SK-N-SH treated with all-trans-retinoic acid at 6 μM for 48 hours (cell line): ENCODE results near the gene CNTN4.
"Not testable (repeated sequence)": the region's sequence is repeated elsewhere in the genome, so short reads cannot be mapped to it uniquely, and the experiment has no call there.

ENCODE experiments used
- ATAC-seq: fragments of 200-7000 bp; cut with Tn5 transposase; 3 replicates; pipeline ENCODE4 v1.9.1; 2020; ENCODE audit warnings: mild to moderate bottlenecking, moderate library complexity
- ARNTL ChIP-seq: fragments of 450-650 bp; formaldehyde crosslinking; IDR thresholded peaks from 2 replicates; pipeline ENCODE4 v1.5.0; 2020; ENCODE audit warnings: low read depth, mild to moderate bottlenecking, moderate library complexity, borderline replicate concordance
- BACH2 ChIP-seq: fragments of 250-450 bp; sonication (Bioruptor Pico); IDR thresholded peaks from 2 replicates; pipeline ENCODE4 v1.9.0; 2021; ENCODE audit warnings: mild to moderate bottlenecking, borderline replicate concordance
- GLIS3 ChIP-seq: fragments of 250-450 bp; sonication (Bioruptor Pico); IDR thresholded peaks from 2 replicates; pipeline ENCODE4 v1.5.0; 2020; ENCODE audit warnings: mild to moderate bottlenecking, moderate library complexity
- ISL1 ChIP-seq: fragments of 250-450 bp; sonication (Bioruptor Pico); IDR thresholded peaks from 2 replicates; pipeline ENCODE4 v2.1.2; 2022; ENCODE audit warnings: mild to moderate bottlenecking, moderate library complexity
- OSR1 ChIP-seq: fragments of 250-450 bp; sonication (Bioruptor Pico); IDR thresholded peaks from 2 replicates; pipeline ENCODE4 v1.8.0; 2022; ENCODE audit warnings: moderate library complexity, mild to moderate bottlenecking, inconsistent platforms
- PPARA ChIP-seq: fragments of 250-450 bp; sonication (Bioruptor Pico); IDR thresholded peaks from 2 replicates; pipeline ENCODE4 v1.5.0; 2020; ENCODE audit warnings: mild to moderate bottlenecking, borderline replicate concordance
- RARB ChIP-seq: fragments of 250-450 bp; sonication (Bioruptor Pico); IDR thresholded peaks from 2 replicates; pipeline ENCODE4 v1.8.0; 2021; ENCODE audit warnings: mild to moderate bottlenecking, moderate library complexity
- TOX ChIP-seq: fragments of 250-450 bp; sonication (Bioruptor Pico); IDR thresholded peaks from 2 replicates; pipeline ENCODE4 v1.8.0; 2021; ENCODE audit warnings: mild to moderate bottlenecking, moderate library complexity, borderline replicate concordance
- ZC3H10 ChIP-seq: fragments of 250-450 bp; sonication (Bioruptor Pico); IDR thresholded peaks from 2 replicates; pipeline ENCODE4 v1.5.1; 2021; ENCODE audit warnings: mild to moderate bottlenecking, moderate library complexity
- ZFP30 ChIP-seq: fragments of 450-650 bp; formaldehyde crosslinking; IDR thresholded peaks from 2 replicates; pipeline ENCODE4 v1.5.0; 2022; ENCODE audit warnings: mild to moderate bottlenecking, moderate library complexity
- ZNF565 ChIP-seq: fragments of 450-650 bp; formaldehyde crosslinking; conservative IDR thresholded peaks from 2 replicates; pipeline ENCODE4 v1.5.0; 2020; ENCODE audit warnings: low read depth, mild to moderate bottlenecking, moderate library complexity
- ZNF70 ChIP-seq: fragments of 450-650 bp; formaldehyde crosslinking; IDR thresholded peaks from 2 replicates; pipeline ENCODE4 v1.5.0; 2020; ENCODE audit warnings: mild to moderate bottlenecking, moderate library complexity
- ZNF8 ChIP-seq: fragments of 450-650 bp; formaldehyde crosslinking; IDR thresholded peaks from 2 replicates; pipeline ENCODE4 v1.5.0; 2020; ENCODE audit warnings: mild to moderate bottlenecking, moderate library complexity
- TF ChIP-seq, protein P1 (sequence below): fragments of 250-450 bp; sonication (Bioruptor Pico); IDR thresholded peaks from 2 replicates; pipeline ENCODE4 v1.5.0; 2020; ENCODE audit warnings: mild to moderate bottlenecking, moderate library complexity
- TF ChIP-seq, protein P2 (sequence below): fragments of 250-450 bp; sonication (Bioruptor Pico); IDR thresholded peaks from 2 replicates; pipeline ENCODE4 v1.8.0; 2021; ENCODE audit warnings: low read depth, mild to moderate bottlenecking, moderate library complexity, borderline replicate concordance
- TF ChIP-seq, protein P3 (sequence below): fragments of 250-450 bp; sonication (Bioruptor Pico); IDR thresholded peaks from 2 replicates; pipeline ENCODE4 v1.8.0; 2020; ENCODE audit warnings: mild to moderate bottlenecking, moderate library complexity, borderline replicate concordance
- TF ChIP-seq, protein P4 (sequence below): fragments of 250-450 bp; sonication (Bioruptor Pico); IDR thresholded peaks from 2 replicates; pipeline ENCODE4 v1.5.1; 2020; ENCODE audit warnings: low read depth, mild to moderate bottlenecking, moderate library complexity
- TF ChIP-seq, protein P5 (sequence below): fragments of 250-450 bp; sonication (Bioruptor Pico); IDR thresholded peaks from 2 replicates; pipeline ENCODE4 v1.5.1; 2021; ENCODE audit warnings: mild to moderate bottlenecking, moderate library complexity

The CNTN4 gene

DNA sequence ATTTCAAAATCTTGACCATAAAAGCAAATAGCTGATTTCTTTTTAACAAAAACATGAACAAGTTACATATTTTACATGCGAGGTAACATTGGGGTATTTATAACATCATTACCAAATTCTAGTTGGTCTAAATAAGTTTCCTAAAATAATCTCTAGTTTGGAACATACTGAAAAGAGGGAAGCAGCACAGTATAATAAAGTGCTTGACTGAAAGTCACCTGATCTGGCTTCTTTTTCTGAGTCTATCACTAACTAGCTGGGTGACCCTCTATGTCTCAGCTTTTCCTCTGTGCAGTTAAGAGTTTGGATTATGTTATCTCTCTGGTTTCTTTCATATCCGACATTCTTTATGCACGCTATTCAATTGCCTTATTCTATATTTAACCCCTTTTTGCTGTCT, 19.8 kb upstream of the CNTN4 start:
- no peak for ATAC-seq
- TF ChIP-seq ARNTL (CRISPR knock-in tag) = no peak
- TF ChIP-seq, all 23 proteins: peak for 0

DNA sequence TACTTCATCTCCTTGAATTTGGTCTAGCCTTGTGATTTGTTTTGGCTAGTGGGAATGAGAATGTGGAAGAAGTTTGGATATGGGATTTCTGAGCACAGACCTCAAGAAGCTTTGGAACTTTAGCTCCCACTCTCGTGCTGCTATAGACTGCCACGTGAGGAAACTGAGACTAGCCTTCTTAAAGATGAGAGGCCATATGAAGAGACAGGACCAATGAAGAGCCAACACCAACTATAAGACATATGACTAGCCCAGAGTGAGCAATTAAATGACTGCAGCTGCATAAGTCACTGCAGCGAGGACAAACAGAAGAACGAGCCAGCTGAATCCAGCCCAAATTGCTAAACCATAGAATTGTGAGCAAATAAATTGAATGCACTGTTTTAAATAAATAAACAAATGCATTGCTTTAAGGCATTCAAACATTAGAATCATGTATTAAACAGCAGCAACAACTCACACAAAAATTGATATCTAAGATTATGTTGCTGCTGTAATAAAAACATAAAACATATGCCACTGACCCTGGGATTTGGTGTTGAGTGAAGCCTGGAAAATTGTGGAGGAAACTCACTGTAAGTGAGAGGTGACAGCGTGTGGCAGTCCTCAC, 15.7 kb upstream of the CNTN4 start:
- TF ChIP-seq BACH2 (CRISPR knock-in tag) = no peak
- no peak for TF ChIP-seq ARNTL (CRISPR knock-in tag)
- TF ChIP-seq RARB = no peak
- no peak for TF ChIP-seq ZNF70
- no peak for TF ChIP-seq PPARA (CRISPR knock-in tag)
- TF ChIP-seq, protein P1, sequence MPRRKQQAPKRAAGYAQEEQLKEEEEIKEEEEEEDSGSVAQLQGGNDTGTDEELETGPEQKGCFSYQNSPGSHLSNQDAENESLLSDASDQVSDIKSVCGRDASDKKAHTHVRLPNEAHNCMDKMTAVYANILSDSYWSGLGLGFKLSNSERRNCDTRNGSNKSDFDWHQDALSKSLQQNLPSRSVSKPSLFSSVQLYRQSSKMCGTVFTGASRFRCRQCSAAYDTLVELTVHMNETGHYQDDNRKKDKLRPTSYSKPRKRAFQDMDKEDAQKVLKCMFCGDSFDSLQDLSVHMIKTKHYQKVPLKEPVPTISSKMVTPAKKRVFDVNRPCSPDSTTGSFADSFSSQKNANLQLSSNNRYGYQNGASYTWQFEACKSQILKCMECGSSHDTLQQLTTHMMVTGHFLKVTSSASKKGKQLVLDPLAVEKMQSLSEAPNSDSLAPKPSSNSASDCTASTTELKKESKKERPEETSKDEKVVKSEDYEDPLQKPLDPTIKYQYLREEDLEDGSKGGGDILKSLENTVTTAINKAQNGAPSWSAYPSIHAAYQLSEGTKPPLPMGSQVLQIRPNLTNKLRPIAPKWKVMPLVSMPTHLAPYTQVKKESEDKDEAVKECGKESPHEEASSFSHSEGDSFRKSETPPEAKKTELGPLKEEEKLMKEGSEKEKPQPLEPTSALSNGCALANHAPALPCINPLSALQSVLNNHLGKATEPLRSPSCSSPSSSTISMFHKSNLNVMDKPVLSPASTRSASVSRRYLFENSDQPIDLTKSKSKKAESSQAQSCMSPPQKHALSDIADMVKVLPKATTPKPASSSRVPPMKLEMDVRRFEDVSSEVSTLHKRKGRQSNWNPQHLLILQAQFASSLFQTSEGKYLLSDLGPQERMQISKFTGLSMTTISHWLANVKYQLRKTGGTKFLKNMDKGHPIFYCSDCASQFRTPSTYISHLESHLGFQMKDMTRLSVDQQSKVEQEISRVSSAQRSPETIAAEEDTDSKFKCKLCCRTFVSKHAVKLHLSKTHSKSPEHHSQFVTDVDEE (CRISPR knock-in tag) = no peak
- TF ChIP-seq ZNF8 (CRISPR knock-in tag) = no peak
- TF ChIP-seq, protein P2, sequence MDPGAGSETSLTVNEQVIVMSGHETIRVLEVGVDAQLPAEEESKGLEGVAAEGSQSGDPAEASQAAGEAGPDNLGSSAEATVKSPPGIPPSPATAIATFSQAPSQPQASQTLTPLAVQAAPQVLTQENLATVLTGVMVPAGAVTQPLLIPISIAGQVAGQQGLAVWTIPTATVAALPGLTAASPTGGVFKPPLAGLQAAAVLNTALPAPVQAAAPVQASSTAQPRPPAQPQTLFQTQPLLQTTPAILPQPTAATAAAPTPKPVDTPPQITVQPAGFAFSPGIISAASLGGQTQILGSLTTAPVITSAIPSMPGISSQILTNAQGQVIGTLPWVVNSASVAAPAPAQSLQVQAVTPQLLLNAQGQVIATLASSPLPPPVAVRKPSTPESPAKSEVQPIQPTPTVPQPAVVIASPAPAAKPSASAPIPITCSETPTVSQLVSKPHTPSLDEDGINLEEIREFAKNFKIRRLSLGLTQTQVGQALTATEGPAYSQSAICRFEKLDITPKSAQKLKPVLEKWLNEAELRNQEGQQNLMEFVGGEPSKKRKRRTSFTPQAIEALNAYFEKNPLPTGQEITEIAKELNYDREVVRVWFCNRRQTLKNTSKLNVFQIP = no peak
- no peak for TF ChIP-seq ISL1 (CRISPR knock-in tag)
- TF ChIP-seq GLIS3 (CRISPR knock-in tag) = no peak
- TF ChIP-seq OSR1 (CRISPR knock-in tag) = no peak
- no peak for ATAC-seq

DNA sequence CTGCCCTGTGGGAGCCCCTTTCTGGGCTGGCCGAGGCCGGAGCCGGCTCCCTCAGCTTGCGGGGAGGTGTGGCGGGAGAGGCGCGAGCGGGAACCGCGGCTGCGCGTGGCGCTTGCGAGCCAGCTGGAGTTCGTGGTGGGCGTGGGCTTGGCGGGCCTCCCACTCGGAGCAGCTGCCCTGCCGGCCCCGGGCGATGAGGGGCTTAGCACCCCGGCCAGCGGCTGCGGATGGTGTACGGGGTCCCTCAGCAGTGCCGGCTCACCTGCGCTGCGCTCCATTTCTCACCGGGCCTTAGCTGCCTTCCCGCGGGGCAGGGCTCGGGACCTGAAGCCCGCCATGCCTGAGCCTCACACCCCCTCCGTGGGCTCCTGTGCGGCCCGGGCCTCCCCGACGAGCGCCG, 15.1 kb upstream of the CNTN4 start:
- ATAC-seq = not testable (repeated sequence)

DNA sequence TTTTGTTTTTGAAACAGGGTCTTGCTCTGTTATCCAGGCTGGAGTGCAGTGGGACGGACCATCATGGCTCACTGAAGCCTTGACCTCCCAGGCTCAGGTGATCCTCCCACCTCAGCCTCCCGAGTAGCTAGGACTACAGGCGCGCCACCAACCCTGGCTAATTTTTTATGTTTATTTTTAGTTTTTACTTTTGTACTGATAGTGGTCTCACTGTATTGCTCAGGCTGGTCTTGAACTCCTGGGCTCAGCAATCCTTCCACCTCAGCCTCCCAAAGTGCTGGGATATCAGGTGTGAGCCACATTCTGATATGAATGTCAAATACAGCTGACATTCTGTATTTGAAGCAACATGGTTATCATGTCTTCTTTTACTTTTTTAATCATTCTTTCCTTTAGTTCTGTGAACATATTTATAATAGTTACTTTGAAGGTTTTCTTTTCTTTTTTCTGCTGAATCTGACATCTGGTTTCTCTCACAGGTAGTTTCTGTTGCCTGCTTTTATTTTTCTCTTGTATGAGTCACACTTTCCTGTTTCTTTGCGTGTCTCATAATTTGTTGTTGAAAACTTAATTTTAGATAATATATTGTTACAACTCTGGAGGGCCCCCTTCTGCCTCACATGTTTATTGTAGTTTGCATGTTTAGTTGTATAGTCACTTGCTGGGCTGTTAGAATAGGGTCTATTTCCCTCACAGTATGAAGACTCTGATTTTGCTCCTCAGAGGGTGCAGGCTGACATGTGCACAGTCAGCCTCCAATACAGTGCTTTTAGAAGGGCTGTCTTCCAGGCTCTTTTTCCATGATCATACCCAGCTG, 8.4 kb upstream of the CNTN4 start:
- TF ChIP-seq, protein P3, sequence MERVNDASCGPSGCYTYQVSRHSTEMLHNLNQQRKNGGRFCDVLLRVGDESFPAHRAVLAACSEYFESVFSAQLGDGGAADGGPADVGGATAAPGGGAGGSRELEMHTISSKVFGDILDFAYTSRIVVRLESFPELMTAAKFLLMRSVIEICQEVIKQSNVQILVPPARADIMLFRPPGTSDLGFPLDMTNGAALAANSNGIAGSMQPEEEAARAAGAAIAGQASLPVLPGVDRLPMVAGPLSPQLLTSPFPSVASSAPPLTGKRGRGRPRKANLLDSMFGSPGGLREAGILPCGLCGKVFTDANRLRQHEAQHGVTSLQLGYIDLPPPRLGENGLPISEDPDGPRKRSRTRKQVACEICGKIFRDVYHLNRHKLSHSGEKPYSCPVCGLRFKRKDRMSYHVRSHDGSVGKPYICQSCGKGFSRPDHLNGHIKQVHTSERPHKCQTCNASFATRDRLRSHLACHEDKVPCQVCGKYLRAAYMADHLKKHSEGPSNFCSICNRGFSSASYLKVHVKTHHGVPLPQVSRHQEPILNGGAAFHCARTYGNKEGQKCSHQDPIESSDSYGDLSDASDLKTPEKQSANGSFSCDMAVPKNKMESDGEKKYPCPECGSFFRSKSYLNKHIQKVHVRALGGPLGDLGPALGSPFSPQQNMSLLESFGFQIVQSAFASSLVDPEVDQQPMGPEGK (CRISPR knock-in tag) = no peak
- TF ChIP-seq ZC3H10 (CRISPR knock-in tag) (no peak), TOX (CRISPR knock-in tag) (no peak), ZNF70 (no peak), OSR1 (CRISPR knock-in tag) (no peak), ZFP30 (CRISPR knock-in tag) (no peak), BACH2 (CRISPR knock-in tag) (no peak), GLIS3 (CRISPR knock-in tag) (no peak), PPARA (CRISPR knock-in tag) (no peak), ZNF565 (CRISPR knock-in tag) (no peak), ARNTL (CRISPR knock-in tag) (no peak), ISL1 (CRISPR knock-in tag) (no peak)
- TF ChIP-seq, protein P4, sequence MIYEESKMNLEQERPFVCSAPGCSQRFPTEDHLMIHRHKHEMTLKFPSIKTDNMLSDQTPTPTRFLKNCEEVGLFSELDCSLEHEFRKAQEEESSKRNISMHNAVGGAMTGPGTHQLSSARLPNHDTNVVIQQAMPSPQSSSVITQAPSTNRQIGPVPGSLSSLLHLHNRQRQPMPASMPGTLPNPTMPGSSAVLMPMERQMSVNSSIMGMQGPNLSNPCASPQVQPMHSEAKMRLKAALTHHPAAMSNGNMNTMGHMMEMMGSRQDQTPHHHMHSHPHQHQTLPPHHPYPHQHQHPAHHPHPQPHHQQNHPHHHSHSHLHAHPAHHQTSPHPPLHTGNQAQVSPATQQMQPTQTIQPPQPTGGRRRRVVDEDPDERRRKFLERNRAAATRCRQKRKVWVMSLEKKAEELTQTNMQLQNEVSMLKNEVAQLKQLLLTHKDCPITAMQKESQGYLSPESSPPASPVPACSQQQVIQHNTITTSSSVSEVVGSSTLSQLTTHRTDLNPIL (CRISPR knock-in tag) = no peak
- TF ChIP-seq, protein P2 = no peak
- TF ChIP-seq, protein P5, sequence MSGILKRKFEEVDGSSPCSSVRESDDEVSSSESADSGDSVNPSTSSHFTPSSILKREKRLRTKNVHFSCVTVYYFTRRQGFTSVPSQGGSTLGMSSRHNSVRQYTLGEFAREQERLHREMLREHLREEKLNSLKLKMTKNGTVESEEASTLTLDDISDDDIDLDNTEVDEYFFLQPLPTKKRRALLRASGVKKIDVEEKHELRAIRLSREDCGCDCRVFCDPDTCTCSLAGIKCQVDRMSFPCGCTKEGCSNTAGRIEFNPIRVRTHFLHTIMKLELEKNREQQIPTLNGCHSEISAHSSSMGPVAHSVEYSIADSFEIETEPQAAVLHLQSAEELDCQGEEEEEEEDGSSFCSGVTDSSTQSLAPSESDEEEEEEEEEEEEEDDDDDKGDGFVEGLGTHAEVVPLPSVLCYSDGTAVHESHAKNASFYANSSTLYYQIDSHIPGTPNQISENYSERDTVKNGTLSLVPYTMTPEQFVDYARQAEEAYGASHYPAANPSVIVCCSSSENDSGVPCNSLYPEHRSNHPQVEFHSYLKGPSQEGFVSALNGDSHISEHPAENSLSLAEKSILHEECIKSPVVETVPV (CRISPR knock-in tag) = no peak
- no peak for ATAC-seq
